GM23338 (cell line): ENCODE measurements around the gene HMGCL. TPM values are rescaled to one million over a fixed set of nuclear protein-coding genes. Genes with fewer than 3 reads are reported as not detected.
"Not testable (repeated sequence)": the region's sequence is repeated elsewhere in the genome, so short reads cannot be mapped to it uniquely, and the experiment has no call there.

Source experiments
- ATAC-seq: fragments of 200-7000 bp; cut with Tn5 transposase; 3 replicates; pipeline ENCODE4 v1.9.1; 2020
- DNase-seq: peaks from one replicate; pipeline ENCODE4 v3.0.0-alpha.2; 2015; ENCODE audit warnings: low spot score
- H2AFZ ChIP-seq: fragments of 200-600 bp; sonication (generic); 2 replicates; pipeline ENCODE4 v1.8.0; 2016; ENCODE audit warnings: antibody characterized with exemption, mild to moderate bottlenecking, moderate library complexity
- H3F3A ChIP-seq: fragments of 200-600 bp; sonication (generic); replicated peaks from 2 replicates; pipeline ENCODE4 v1.8.0; 2017; ENCODE audit warnings: antibody characterized with exemption, mixed run types, low read depth
- H3K27ac ChIP-seq: fragments of 200-600 bp; sonication (generic); 2 replicates; pipeline ENCODE4 v1.6.1; 2016; ENCODE audit warnings: low read depth
- H3K27me3 ChIP-seq: fragments of 200-600 bp; sonication (generic); 2 replicates; pipeline ENCODE4 v1.8.0; 2016; ENCODE audit warnings: mild to moderate bottlenecking, mixed run types, moderate library complexity; ENCODE audit not compliant: insufficient read depth
- H3K36me3 ChIP-seq: fragments of 200-600 bp; sonication (generic); 2 replicates; pipeline ENCODE4 v1.8.0; 2016; ENCODE audit warnings: mild to moderate bottlenecking; ENCODE audit not compliant: insufficient read depth
- H3K4me1 ChIP-seq: fragments of 200-600 bp; sonication (generic); 2 replicates; pipeline ENCODE4 v1.8.0; 2016; ENCODE audit warnings: mild to moderate bottlenecking, moderate library complexity; ENCODE audit not compliant: insufficient read depth
- H3K4me2 ChIP-seq: fragments of 200-600 bp; sonication (generic); 2 replicates; pipeline ENCODE4 v1.7.1; 2017; ENCODE audit warnings: mixed run types
- H3K4me3 ChIP-seq: fragments of 200-600 bp; sonication (generic); 2 replicates; pipeline ENCODE4 v1.6.1; 2016; ENCODE audit warnings: mixed run types
- H3K79me2 ChIP-seq: fragments of 200-600 bp; sonication (generic); replicated peaks from 2 replicates; pipeline ENCODE4 v1.8.0; 2017; ENCODE audit warnings: mild to moderate bottlenecking; ENCODE audit not compliant: insufficient read depth
- H3K9me2 ChIP-seq: fragments of 200-600 bp; sonication (generic); 2 replicates; pipeline ENCODE4 v1.8.0; 2017; ENCODE audit not compliant: insufficient read depth
- H4K20me1 ChIP-seq: fragments of 200-600 bp; sonication (generic); replicated peaks from 2 replicates; pipeline ENCODE4 v1.8.0; 2017; ENCODE audit warnings: mild to moderate bottlenecking; ENCODE audit not compliant: insufficient read depth
- H3K27ac Mint-ChIP-seq: 2 replicates; pipeline ENCODE4 v1.8.0; 2020; ENCODE audit warnings: inconsistent platforms, mild to moderate bottlenecking, moderate library complexity, mixed read lengths
- H3K27me3 Mint-ChIP-seq: 3 replicates; pipeline ENCODE4 v1.8.0; 2022; ENCODE audit warnings: low read depth, mild to moderate bottlenecking, moderate library complexity, mixed read lengths, inconsistent platforms; ENCODE audit not compliant: insufficient read depth, poor library complexity
- H3K36me3 Mint-ChIP-seq: 3 replicates; pipeline ENCODE4 v1.8.0; 2021; ENCODE audit warnings: low read depth, mild to moderate bottlenecking, inconsistent platforms, moderate library complexity, mixed read lengths
- H3K4me1 Mint-ChIP-seq: 3 replicates; pipeline ENCODE4 v1.8.0; 2020; ENCODE audit warnings: mild to moderate bottlenecking, inconsistent platforms, mixed read lengths
- H3K4me3 Mint-ChIP-seq: 3 replicates; pipeline ENCODE4 v1.8.0; 2021; ENCODE audit warnings: moderate library complexity, mild to moderate bottlenecking, inconsistent platforms, mixed read lengths
- H3K9me3 Mint-ChIP-seq: 3 replicates; pipeline ENCODE4 v1.8.0; 2020; ENCODE audit warnings: moderate library complexity, mild to moderate bottlenecking, inconsistent platforms, mixed read lengths
- CREB1 ChIP-seq: fragments of 250-450 bp; sonication (Bioruptor Pico); IDR thresholded peaks from 2 replicates; pipeline ENCODE4 v1.5.0; 2020; ENCODE audit warnings: low read depth, mild to moderate bottlenecking, moderate library complexity
- EZH2 ChIP-seq: fragments of 200-600 bp; sonication (generic); IDR thresholded peaks from one replicate; pipeline ENCODE4 v1.8.0; 2017; ENCODE audit warnings: antibody characterized with exemption, mild to moderate bottlenecking, low read depth; ENCODE audit not compliant: unreplicated experiment
- EZH2phosphoT487 ChIP-seq: fragments of 200-600 bp; sonication (generic); IDR thresholded peaks from one replicate; pipeline ENCODE4 v1.8.1; 2018; ENCODE audit warnings: antibody characterized with exemption; ENCODE audit not compliant: unreplicated experiment
- JUNB ChIP-seq: IDR thresholded peaks from one replicate; pipeline ENCODE4 v1.6.1; 2016; ENCODE audit warnings: antibody characterized with exemption; ENCODE audit not compliant: unreplicated experiment
- NANOG ChIP-seq: IDR thresholded peaks from 2 replicates; pipeline ENCODE4 v1.6.1; 2016; ENCODE audit warnings: antibody characterized with exemption, borderline replicate concordance
- POLR2AphosphoS5 ChIP-seq: IDR thresholded peaks from 2 replicates; pipeline ENCODE4 v1.6.1; 2016; ENCODE audit warnings: antibody characterized with exemption, low read depth
- ZNF114 ChIP-seq: fragments of 250-450 bp; sonication (Bioruptor Pico); IDR thresholded peaks from 2 replicates; pipeline ENCODE4 v1.5.0; 2020; ENCODE audit warnings: mild to moderate bottlenecking, moderate library complexity
- ZNF331 ChIP-seq: fragments of 250-450 bp; sonication (Bioruptor Pico); IDR thresholded peaks from 2 replicates; pipeline ENCODE4 v1.5.0; 2020; ENCODE audit warnings: low read depth, mild to moderate bottlenecking, moderate library complexity
- polyA plus RNA-seq: library from polyadenylated mRNA; unstranded; fragments of >200 nt; fragmentation: Nextera tagmentation; extraction: Ambion mirVana; gene quantifications from 2 replicates; pipeline ENCODE4 v1.2.1, GENCODE V29; 2016
- total RNA-seq: library from RNA; depleted of rRNA; stranded (reverse); fragments of >200 nt; shearing (Covaris generic); gene quantifications from 2 replicates; pipeline ENCODE4 v1.2.3, GENCODE V29; 2014
- TF ChIP-seq, protein P1 (sequence below): IDR thresholded peaks from one replicate; pipeline ENCODE4 v1.6.1; 2018; ENCODE audit warnings: antibody characterized with exemption; ENCODE audit not compliant: unreplicated experiment
- TF ChIP-seq, protein P2 (sequence below): fragments of 250-450 bp; sonication (Bioruptor Pico); IDR thresholded peaks from 2 replicates; pipeline ENCODE4 v1.5.0; 2020; ENCODE audit warnings: mild to moderate bottlenecking, moderate library complexity
- TF ChIP-seq, protein P3 (sequence below): IDR thresholded peaks from 2 replicates; pipeline ENCODE4 v1.6.1; 2016; ENCODE audit warnings: antibody characterized with exemption

Gene HMGCL
- total and polyA plus RNA-seq, 2 experiments from 2014 or later = 11.6 to 13.7 TPM

DNA sequence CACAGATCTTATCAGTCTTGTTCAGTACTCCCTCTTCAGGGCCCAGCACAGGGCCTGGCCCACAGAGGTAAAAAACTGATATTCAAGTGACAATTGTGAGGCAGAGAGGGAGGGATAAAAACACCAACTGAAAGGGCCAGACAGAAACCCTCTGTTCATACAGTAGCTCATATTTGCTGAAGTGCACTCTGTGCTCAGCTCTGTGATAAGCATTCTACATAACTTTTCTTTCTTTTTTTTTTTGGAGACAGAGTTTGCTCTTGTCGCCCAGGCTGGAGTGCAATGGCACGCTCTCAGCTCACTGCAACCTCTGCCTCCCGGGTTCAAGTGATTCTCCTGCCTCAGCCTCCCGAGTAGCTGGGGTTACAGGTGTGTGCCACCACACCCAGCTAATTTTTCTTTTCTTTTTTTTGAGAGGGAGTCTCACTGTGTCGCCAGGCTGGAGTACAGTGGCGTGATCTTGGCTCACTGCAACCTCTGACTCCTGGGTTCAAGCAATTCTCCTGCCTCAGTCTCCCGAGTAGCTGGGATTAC lies 22.4 kb downstream of the HMGCL start:
- not testable (repeated sequence) for DNase-seq, H3K36me3 ChIP-seq, H3K27ac ChIP-seq, H3K9me3 Mint-ChIP-seq, H3K36me3 Mint-ChIP-seq, H3K27ac Mint-ChIP-seq, H4K20me1 ChIP-seq, H3K79me2 ChIP-seq, H3K4me3 ChIP-seq, H3K9me2 ChIP-seq, H3K4me2 ChIP-seq, H3K4me3 Mint-ChIP-seq, H2AFZ ChIP-seq, ATAC-seq
- Mint-ChIP-seq H3K4me1 (peaks cover 12% of the 10 kb centered on the region; the same call in 2 of the 3 replicates), H3K27me3 (peaks cover 25% of the 10 kb centered on the region)
- H3K27me3 ChIP-seq = peaks cover 14% of the 10 kb centered on the region
- peaks cover 11% of the 10 kb centered on the region; the same call in 1 of the 2 replicates for H3F3A ChIP-seq
- H3K4me1 ChIP-seq = peaks cover 15% of the 10 kb centered on the region

DNA sequence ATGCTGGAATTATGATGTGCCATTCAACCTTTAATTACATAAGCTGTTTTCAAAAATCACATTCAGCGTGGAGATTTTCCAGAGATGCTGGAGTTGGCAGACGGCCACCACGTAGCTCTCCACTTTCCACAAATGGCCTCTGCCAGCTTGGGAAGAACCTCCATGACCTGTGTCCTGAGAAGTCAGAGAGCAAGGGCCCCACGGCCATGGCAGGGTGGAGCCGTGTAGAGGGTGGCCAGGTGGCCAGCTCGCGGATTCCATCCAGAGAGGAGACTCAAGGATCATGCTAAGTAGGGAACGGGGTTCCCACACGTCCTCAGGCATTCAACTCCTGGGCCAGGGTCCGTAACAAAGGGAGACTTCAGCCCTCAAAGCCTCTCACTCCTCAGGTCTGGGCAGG lies 23.4 kb downstream of the HMGCL start:
- H3K4me1 Mint-ChIP-seq = peaks cover 12% of the 10 kb centered on the region; the same call in 2 of the 3 replicates
- H3K27ac Mint-ChIP-seq = no peak overlapping the region
- H3F3A ChIP-seq = peaks cover 11% of the 10 kb centered on the region; the same call in 1 of the 2 replicates
- H3K27me3 ChIP-seq = peaks cover 14% of the 10 kb centered on the region
- H3K36me3 Mint-ChIP-seq = peaks cover 20% of the 10 kb centered on the region
- H3K9me2 ChIP-seq = no peaks in the 10 kb centered on the region
- H3K9me3 Mint-ChIP-seq = no peaks in the 10 kb centered on the region
- H3K4me3 ChIP-seq = peak overlapping the region; percentile 91; the same call in 1 of the 2 replicates
- H3K79me2 ChIP-seq = no peaks in the 10 kb centered on the region
- H3K4me2 ChIP-seq = peak overlapping the region; percentile 98
- ATAC-seq (no peak), DNase-seq (peak; percentile 28)
- H3K36me3 ChIP-seq = no peaks in the 10 kb centered on the region
- H3K27ac ChIP-seq = no peak overlapping the region
- H4K20me1 ChIP-seq = 0 out of 2 replicates have a peak, but pooled peaks cover 8% of the 10 kb centered on the region
- peak overlapping the region; percentile 32; the same call in 1 of the 3 replicates for H3K4me3 Mint-ChIP-seq
- peaks cover 15% of the 10 kb centered on the region for H3K4me1 ChIP-seq
- peaks cover 25% of the 10 kb centered on the region for H3K27me3 Mint-ChIP-seq
- no peak overlapping the region for H2AFZ ChIP-seq
- TF ChIP-seq, protein P1, sequence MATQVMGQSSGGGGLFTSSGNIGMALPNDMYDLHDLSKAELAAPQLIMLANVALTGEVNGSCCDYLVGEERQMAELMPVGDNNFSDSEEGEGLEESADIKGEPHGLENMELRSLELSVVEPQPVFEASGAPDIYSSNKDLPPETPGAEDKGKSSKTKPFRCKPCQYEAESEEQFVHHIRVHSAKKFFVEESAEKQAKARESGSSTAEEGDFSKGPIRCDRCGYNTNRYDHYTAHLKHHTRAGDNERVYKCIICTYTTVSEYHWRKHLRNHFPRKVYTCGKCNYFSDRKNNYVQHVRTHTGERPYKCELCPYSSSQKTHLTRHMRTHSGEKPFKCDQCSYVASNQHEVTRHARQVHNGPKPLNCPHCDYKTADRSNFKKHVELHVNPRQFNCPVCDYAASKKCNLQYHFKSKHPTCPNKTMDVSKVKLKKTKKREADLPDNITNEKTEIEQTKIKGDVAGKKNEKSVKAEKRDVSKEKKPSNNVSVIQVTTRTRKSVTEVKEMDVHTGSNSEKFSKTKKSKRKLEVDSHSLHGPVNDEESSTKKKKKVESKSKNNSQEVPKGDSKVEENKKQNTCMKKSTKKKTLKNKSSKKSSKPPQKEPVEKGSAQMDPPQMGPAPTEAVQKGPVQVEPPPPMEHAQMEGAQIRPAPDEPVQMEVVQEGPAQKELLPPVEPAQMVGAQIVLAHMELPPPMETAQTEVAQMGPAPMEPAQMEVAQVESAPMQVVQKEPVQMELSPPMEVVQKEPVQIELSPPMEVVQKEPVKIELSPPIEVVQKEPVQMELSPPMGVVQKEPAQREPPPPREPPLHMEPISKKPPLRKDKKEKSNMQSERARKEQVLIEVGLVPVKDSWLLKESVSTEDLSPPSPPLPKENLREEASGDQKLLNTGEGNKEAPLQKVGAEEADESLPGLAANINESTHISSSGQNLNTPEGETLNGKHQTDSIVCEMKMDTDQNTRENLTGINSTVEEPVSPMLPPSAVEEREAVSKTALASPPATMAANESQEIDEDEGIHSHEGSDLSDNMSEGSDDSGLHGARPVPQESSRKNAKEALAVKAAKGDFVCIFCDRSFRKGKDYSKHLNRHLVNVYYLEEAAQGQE = no peak
- TF ChIP-seq ZNF331 (CRISPR knock-in tag) (no peak), ZNF114 (CRISPR knock-in tag) (no peak), EZH2phosphoT487 (no peak), CREB1 (CRISPR knock-in tag) (no peak), JUNB (no peak), POLR2AphosphoS5 (no peak), EZH2 (no peak), NANOG (no peak)
- TF ChIP-seq, protein P2, sequence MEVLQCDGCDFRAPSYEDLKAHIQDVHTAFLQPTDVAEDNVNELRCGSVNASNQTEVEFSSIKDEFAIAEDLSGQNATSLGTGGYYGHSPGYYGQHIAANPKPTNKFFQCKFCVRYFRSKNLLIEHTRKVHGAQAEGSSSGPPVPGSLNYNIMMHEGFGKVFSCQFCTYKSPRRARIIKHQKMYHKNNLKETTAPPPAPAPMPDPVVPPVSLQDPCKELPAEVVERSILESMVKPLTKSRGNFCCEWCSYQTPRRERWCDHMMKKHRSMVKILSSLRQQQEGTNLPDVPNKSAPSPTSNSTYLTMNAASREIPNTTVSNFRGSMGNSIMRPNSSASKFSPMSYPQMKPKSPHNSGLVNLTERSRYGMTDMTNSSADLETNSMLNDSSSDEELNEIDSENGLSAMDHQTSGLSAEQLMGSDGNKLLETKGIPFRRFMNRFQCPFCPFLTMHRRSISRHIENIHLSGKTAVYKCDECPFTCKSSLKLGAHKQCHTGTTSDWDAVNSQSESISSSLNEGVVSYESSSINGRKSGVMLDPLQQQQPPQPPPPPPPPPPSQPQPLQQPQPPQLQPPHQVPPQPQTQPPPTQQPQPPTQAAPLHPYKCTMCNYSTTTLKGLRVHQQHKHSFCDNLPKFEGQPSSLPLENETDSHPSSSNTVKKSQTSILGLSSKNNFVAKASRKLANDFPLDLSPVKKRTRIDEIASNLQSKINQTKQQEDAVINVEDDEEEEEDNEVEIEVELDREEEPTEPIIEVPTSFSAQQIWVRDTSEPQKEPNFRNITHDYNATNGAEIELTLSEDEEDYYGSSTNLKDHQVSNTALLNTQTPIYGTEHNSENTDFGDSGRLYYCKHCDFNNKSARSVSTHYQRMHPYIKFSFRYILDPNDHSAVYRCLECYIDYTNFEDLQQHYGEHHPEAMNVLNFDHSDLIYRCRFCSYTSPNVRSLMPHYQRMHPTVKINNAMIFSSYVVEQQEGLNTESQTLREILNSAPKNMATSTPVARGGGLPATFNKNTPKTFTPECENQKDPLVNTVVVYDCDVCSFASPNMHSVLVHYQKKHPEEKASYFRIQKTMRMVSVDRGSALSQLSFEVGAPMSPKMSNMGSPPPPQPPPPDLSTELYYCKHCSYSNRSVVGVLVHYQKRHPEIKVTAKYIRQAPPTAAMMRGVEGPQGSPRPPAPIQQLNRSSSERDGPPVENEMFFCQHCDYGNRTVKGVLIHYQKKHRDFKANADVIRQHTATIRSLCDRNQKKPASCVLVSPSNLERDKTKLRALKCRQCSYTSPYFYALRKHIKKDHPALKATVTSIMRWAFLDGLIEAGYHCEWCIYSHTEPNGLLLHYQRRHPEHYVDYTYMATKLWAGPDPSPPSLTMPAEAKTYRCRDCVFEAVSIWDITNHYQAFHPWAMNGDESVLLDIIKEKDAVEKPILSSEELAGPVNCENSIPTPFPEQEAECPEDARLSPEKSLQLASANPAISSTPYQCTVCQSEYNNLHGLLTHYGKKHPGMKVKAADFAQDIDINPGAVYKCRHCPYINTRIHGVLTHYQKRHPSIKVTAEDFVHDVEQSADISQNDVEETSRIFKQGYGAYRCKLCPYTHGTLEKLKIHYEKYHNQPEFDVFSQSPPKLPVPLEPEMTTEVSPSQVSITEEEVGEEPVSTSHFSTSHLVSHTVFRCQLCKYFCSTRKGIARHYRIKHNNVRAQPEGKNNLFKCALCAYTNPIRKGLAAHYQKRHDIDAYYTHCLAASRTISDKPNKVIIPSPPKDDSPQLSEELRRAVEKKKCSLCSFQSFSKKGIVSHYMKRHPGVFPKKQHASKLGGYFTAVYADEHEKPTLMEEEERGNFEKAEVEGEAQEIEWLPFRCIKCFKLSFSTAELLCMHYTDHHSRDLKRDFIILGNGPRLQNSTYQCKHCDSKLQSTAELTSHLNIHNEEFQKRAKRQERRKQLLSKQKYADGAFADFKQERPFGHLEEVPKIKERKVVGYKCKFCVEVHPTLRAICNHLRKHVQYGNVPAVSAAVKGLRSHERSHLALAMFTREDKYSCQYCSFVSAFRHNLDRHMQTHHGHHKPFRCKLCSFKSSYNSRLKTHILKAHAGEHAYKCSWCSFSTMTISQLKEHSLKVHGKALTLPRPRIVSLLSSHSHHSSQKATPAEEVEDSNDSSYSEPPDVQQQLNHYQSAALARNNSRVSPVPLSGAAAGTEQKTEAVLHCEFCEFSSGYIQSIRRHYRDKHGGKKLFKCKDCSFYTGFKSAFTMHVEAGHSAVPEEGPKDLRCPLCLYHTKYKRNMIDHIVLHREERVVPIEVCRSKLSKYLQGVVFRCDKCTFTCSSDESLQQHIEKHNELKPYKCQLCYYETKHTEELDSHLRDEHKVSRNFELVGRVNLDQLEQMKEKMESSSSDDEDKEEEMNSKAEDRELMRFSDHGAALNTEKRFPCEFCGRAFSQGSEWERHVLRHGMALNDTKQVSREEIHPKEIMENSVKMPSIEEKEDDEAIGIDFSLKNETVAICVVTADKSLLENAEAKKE (CRISPR knock-in tag) = no peak
- TF ChIP-seq, protein P3, sequence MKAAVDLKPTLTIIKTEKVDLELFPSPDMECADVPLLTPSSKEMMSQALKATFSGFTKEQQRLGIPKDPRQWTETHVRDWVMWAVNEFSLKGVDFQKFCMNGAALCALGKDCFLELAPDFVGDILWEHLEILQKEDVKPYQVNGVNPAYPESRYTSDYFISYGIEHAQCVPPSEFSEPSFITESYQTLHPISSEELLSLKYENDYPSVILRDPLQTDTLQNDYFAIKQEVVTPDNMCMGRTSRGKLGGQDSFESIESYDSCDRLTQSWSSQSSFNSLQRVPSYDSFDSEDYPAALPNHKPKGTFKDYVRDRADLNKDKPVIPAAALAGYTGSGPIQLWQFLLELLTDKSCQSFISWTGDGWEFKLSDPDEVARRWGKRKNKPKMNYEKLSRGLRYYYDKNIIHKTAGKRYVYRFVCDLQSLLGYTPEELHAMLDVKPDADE = no peak
